GM19035 (cell line): ENCODE measurements around the gene FBXL13.
A peak's percentile ranks its signal among the peaks of the same experiment; 100 is the strongest.
"Not testable (repeated sequence)": the region's sequence is repeated elsewhere in the genome, so short reads cannot be mapped to it uniquely, and the experiment has no call there.

Source experiments
- ATAC-seq: cut with Tn5 transposase; IDR thresholded peaks from one replicate; pipeline ENCODE4 v1.9.1; 2021; ENCODE audit not compliant: unreplicated experiment

Gene FBXL13

GRCh38 chr7:103080923-103081322 is 6.3 kb upstream of the FBXL13 start:
- ATAC-seq = no peak

- no peak for ATAC-seq
Observed at GRCh38 chr7:103079836-103080235, 5.2 kb upstream of the FBXL13 start.

GRCh38 chr7:103078226-103078625 is 3.6 kb upstream of the FBXL13 start:
- not testable (repeated sequence) for ATAC-seq

GRCh38 chr7:103077318-103077717 is 2.7 kb upstream of the FBXL13 start:
- no peak for ATAC-seq

GRCh38 chr7:103076764-103077163 is 2.2 kb upstream of the FBXL13 start:
- no peak for ATAC-seq

- ATAC-seq = peak; percentile 46
Observed at GRCh38 chr7:103075337-103075918, 832 bp upstream of the FBXL13 start.

- no peak for ATAC-seq
Observed at GRCh38 chr7:103073989-103074518, 542 bp downstream of the FBXL13 start.

GRCh38 chr7:103071000-103071399 is 3.6 kb downstream of the FBXL13 start:
- ATAC-seq = no peak

- no peak for ATAC-seq
Observed at GRCh38 chr7:103068414-103069403, 5.9 kb downstream of the FBXL13 start.

- no peak for ATAC-seq
Observed at GRCh38 chr7:103065667-103066066, 8.9 kb downstream of the FBXL13 start.

GRCh38 chr7:103063895-103064294 is 10.7 kb downstream of the FBXL13 start:
- no peak for ATAC-seq

GRCh38 chr7:103059471-103059870 is 15.1 kb downstream of the FBXL13 start:
- ATAC-seq = no peak

- no peak for ATAC-seq
Observed at GRCh38 chr7:103058122-103058521, 16.5 kb downstream of the FBXL13 start.

GRCh38 chr7:103056006-103056405 is 18.6 kb downstream of the FBXL13 start:
- not testable (repeated sequence) for ATAC-seq

- no peak for ATAC-seq
Observed at GRCh38 chr7:103051519-103051918, 23.1 kb downstream of the FBXL13 start.

- no peak for ATAC-seq
Observed at GRCh38 chr7:103048833-103049232, 25.8 kb downstream of the FBXL13 start.

- ATAC-seq = not testable (repeated sequence)
Observed at GRCh38 chr7:103041815-103042214, 32.8 kb downstream of the FBXL13 start.

GRCh38 chr7:103037823-103038739 is 36.5 kb downstream of the FBXL13 start:
- ATAC-seq = not testable (repeated sequence)

GRCh38 chr7:103037476-103037822 is 37.1 kb downstream of the FBXL13 start:
- ATAC-seq = no peak

GRCh38 chr7:103034318-103034717 is 40.3 kb downstream of the FBXL13 start:
- ATAC-seq = not testable (repeated sequence)

- ATAC-seq = no peak
Observed at GRCh38 chr7:103031781-103032180, 42.8 kb downstream of the FBXL13 start.
